ENCODE results near the gene LCP1. TPM values are rescaled to one million over a fixed set of nuclear protein-coding genes. Genes with fewer than 3 reads are reported as not detected.
"Not testable (repeated sequence)": the region's sequence is repeated elsewhere in the genome, so short reads cannot be mapped to it uniquely, and the experiment has no call there.

LCP1 gene
- total RNA-seq, 1 donor from 2014 or later, result not detected

GRCh38 chr13:46166947-46167610 lies 14.9 kb downstream of the LCP1 start:
- no peaks in the 10 kb centered on the region for H3K9me3 Mint-ChIP-seq (ENCODE audit: unreplicated experiment)
- H3K4me3 Mint-ChIP-seq (ENCODE audit: unreplicated experiment), result no peak overlapping the region
- no peaks in the 10 kb centered on the region for H3K36me3 Mint-ChIP-seq (ENCODE audit: unreplicated experiment)
- H3K27ac Mint-ChIP-seq (ENCODE audit: unreplicated experiment), result no peak overlapping the region
- TF ChIP-seq CTCF (IDR thresholded peaks at IDR 0.05), result no peak
- H3K27me3 Mint-ChIP-seq (ENCODE audit: unreplicated experiment), result peaks cover 5% of the 10 kb centered on the region
- DNase-seq (ENCODE audit: extremely low spot score, unreplicated experiment), result no peak
- H3K4me1 Mint-ChIP-seq (ENCODE audit: unreplicated experiment), result peaks cover 8% of the 10 kb centered on the region

DNA sequence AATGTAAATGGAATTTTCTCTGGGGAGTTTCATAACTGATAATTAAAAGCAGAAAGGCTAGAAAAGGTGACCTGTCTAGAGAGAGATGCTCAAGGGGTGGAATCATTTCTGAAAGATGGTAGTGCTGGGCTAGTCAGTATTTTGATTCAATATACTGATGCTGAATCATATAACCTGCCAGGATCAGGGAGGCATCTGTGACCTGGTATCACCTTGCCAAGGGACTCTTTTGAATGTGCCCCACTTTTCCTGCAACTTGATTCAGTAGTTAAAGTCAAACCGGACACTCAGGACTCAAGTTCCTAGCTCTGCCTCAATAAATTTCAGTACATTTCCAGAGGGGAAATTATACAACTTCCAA lies 15.8 kb downstream of the LCP1 start:
- no peak overlapping the region for H3K27ac Mint-ChIP-seq (ENCODE audit: unreplicated experiment)
- no peak for DNase-seq (ENCODE audit: extremely low spot score, unreplicated experiment)
- H3K36me3 Mint-ChIP-seq (ENCODE audit: unreplicated experiment), result no peaks in the 10 kb centered on the region
- H3K27me3 Mint-ChIP-seq (ENCODE audit: unreplicated experiment), result peaks cover 10% of the 10 kb centered on the region
- no peak for TF ChIP-seq CTCF (IDR thresholded peaks at IDR 0.05)
- no peak overlapping the region for H3K4me3 Mint-ChIP-seq (ENCODE audit: unreplicated experiment)
- H3K9me3 Mint-ChIP-seq (ENCODE audit: unreplicated experiment), result no peaks in the 10 kb centered on the region
- H3K4me1 Mint-ChIP-seq (ENCODE audit: unreplicated experiment), result peaks cover 8% of the 10 kb centered on the region

GRCh38 chr13:46165485-46166223 lies 16.3 kb downstream of the LCP1 start:
- no peak for DNase-seq (ENCODE audit: extremely low spot score, unreplicated experiment)
- no peaks in the 10 kb centered on the region for H3K9me3 Mint-ChIP-seq (ENCODE audit: unreplicated experiment)
- no peaks in the 10 kb centered on the region for H3K36me3 Mint-ChIP-seq (ENCODE audit: unreplicated experiment)
- no peak for TF ChIP-seq CTCF (IDR thresholded peaks at IDR 0.05)
- no peak overlapping the region for H3K4me3 Mint-ChIP-seq (ENCODE audit: unreplicated experiment)
- H3K4me1 Mint-ChIP-seq (ENCODE audit: unreplicated experiment), result peaks cover 5% of the 10 kb centered on the region
- H3K27me3 Mint-ChIP-seq (ENCODE audit: unreplicated experiment), result peaks cover 10% of the 10 kb centered on the region
- H3K27ac Mint-ChIP-seq (ENCODE audit: unreplicated experiment), result no peak overlapping the region

DNA sequence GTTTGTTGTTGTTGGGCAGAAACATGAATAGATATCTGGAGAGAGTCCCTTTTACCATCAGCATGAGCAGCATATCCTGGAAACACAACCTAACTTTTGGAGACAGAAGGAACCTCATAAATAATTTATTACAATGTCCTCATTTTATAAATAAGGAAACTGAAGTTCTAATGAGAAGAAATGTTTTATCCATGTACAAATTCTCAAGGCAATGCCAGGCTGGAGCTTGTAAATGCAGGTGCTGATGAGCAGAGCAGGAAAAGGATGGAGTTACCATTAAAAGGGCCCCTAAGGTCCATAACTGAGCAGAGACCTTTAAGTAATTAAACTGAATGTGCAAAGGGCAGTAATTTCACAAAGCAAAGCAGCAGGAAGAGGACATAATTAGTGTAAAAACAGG lies 17.3 kb downstream of the LCP1 start:
- Mint-ChIP-seq H3K9me3 (ENCODE audit: unreplicated experiment) (no peaks in the 10 kb centered on the region), H3K4me1 (ENCODE audit: unreplicated experiment) (peaks cover 4% of the 10 kb centered on the region), H3K27ac (ENCODE audit: unreplicated experiment) (no peak overlapping the region), H3K36me3 (ENCODE audit: unreplicated experiment) (no peaks in the 10 kb centered on the region), H3K4me3 (ENCODE audit: unreplicated experiment) (no peak overlapping the region), H3K27me3 (ENCODE audit: unreplicated experiment) (peaks cover 12% of the 10 kb centered on the region)
- no peak for DNase-seq (ENCODE audit: extremely low spot score, unreplicated experiment)
- no peak for TF ChIP-seq CTCF (IDR thresholded peaks at IDR 0.05)

DNA sequence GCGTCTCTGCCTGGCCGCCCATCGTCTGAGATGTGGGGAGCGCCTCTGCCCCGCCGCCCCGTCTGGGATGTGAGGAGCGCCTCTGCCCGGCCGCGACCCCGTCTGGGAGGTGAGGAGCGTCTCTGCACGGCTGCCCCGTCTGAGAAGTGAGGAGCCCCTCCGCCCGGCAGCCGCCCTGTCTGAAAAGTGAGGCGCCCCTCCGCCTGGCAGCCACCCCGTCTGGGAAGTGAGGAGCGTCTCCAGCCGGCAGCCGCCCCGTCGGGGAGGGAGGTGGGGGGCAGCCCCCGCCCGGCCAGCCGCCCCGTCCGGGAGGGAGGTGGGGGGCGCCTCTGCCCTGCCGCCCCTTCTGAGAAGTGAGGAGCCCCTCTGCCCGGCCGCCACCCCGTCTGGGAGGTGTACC lies 19.2 kb downstream of the LCP1 start:
- not testable (repeated sequence) for H3K4me3 Mint-ChIP-seq (ENCODE audit: unreplicated experiment); H3K9me3 Mint-ChIP-seq (ENCODE audit: unreplicated experiment); DNase-seq (ENCODE audit: extremely low spot score, unreplicated experiment); H3K36me3 Mint-ChIP-seq (ENCODE audit: unreplicated experiment); H3K4me1 Mint-ChIP-seq (ENCODE audit: unreplicated experiment); H3K27ac Mint-ChIP-seq (ENCODE audit: unreplicated experiment)
- H3K27me3 Mint-ChIP-seq (ENCODE audit: unreplicated experiment), result peaks cover 18% of the 10 kb centered on the region
